RWPE1 (cell line): ENCODE data around the gene DMC1.
A peak's percentile ranks its signal among the peaks of the same experiment; 100 is the strongest.

Experiments
- CTCF ChIA-PET: fragments of 350-600 bp; sonication (Branson Sonifier 250); formaldehyde crosslinking; extraction: SDS; loops from one replicate; lab custom pipeline; 2021; lab: Yijun Ruan, JAX
- POLR2A ChIA-PET: fragments of 400-600 bp; formaldehyde crosslinking; extraction: SDS; loops from one replicate; lab custom pipeline; 2020; ENCODE audit warnings: antibody characterized with exemption; ENCODE audit not compliant: low non-redundant PET; lab: Yijun Ruan, JAX
- DNase-seq: peaks from one replicate; pipeline ENCODE4 v3.0.0; 2012; ENCODE audit warnings: low spot score
- H3K27ac ChIP-seq: fragments of 450-650 bp; 2 replicates; pipeline ENCODE4 v1.5.1; 2017
- CTCF ChIP-seq: fragments of 450-650 bp; conservative IDR thresholded peaks from 2 replicates; pipeline ENCODE4 v1.5.1; 2017; ENCODE audit warnings: low read depth, mild to moderate bottlenecking

The DMC1 gene

GRCh38 chr22:38569181-38569971, 607 bp downstream of the DMC1 start:
- ChIA-PET CTCF (no interaction called here), POLR2A (no interaction called here)
- peak overlapping the region; percentile 78 for H3K27ac ChIP-seq
- no peak for TF ChIP-seq CTCF
- DNase-seq: peak; percentile 5

DNA sequence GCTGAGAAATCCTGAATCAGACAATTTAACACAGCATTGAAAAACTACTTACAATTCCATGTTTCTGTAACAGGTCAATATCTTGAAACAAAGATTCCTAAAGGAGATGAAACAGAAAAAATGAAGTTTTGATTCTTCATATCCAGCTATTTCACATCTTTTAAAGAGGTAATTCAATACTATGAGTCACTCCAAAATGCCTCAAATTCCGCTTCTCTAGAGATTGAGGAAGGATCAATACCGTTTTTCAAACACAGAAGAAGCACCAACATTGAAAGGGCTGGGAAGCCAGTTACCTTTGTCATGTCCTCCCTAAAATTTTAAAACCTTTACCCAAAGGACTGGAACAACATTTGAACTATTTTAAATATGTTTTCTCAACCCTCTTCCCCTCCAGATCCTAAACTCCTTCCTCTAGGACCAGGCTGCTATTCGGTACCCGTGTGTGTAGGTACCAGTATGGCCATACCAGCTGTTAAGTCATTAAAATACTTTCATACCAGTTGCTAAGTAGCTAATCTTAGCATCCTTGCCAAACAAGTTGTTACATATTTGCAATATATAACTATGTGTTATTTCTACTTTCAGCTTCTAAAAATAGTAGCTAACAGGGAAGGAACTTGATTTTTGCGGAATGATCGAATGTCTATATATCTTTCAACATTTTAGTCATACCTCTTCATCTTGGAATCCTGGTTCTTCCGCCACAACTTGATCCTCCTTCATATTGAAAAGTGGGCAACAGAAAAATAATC, 2.3 kb downstream of the DMC1 start:
- ChIA-PET CTCF (no interaction called here), POLR2A (no interaction called here)
- no peak for DNase-seq
- no peak overlapping the region for H3K27ac ChIP-seq
- TF ChIP-seq CTCF: no peak

DNA sequence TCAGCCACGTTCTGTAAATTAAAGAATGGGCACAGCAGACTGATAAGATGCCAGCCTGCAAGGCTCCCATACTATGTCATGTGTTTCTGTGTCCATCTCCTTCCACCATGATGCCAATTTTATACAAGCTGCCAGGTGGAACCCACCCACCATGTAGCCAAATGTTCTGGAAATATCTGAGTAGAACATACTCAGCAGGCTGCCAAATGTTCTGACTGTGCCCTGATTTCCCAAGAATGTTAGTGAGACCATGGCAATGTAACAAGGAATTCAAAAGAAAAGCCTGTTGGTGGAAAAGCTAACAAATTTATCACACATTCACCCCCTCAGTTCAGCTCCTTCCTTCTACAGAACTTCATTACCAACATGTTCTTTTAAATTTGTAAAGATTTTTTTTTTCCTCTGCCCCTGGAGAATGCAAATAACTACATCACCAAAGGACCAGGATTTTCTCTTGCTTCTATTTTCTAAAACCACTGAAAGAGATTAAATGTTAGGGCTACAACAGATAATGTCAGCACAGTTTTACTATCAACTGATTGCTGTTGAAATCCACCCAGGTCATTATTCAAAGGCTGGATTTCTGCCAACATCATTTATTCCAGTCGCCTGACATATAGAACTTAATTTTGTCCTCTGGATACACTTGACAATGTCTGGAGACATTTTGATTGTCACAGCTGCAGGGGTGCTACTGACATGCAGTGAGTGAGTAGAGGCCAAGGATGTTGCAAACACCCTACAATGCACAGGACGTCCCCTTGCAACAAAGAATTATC, 3.1 kb downstream of the DMC1 start:
- CTCF ChIA-PET: no interaction called here
- no peak for DNase-seq
- no peak overlapping the region for H3K27ac ChIP-seq
- POLR2A ChIA-PET: no interaction called here
- no peak for TF ChIP-seq CTCF

- CTCF ChIA-PET: no interaction called here
- POLR2A ChIA-PET: no interaction called here
- no peak for TF ChIP-seq CTCF
Measured at GRCh38 chr22:38565441-38565840, 4.5 kb downstream of the DMC1 start.

GRCh38 chr22:38564669-38565068, 5.3 kb downstream of the DMC1 start:
- no peak for DNase-seq
- no peak for TF ChIP-seq CTCF
- no peak overlapping the region for H3K27ac ChIP-seq
- POLR2A ChIA-PET: no interaction called here
- CTCF ChIA-PET: interaction anchor here (0.6 kb wide), 1 partner anchor 297 kb away, joined by 3 read pairs; no protein-coding TSS in a partner anchor

More at GRCh38 chr22:38565441-38565840, 4.5 kb downstream of the DMC1 start:
- no peak overlapping the region for H3K27ac ChIP-seq
- DNase-seq: no peak

GRCh38 chr22:38554281-38554680, 15.7 kb downstream of the DMC1 start:
- TF ChIP-seq CTCF: no peak
- CTCF ChIA-PET: interaction anchor here (0.7 kb wide), 1 partner anchor 19 kb away, joined by 5 read pairs; no protein-coding TSS in a partner anchor
- no peak for DNase-seq

More at GRCh38 chr22:38554281-38554680, 15.7 kb downstream of the DMC1 start:
- H3K27ac ChIP-seq: no peak overlapping the region
- POLR2A ChIA-PET: interaction anchor here (0.6 kb wide), 3 partner anchors 34 to 503 kb away, joined by 3 to 10 read pairs (median 4); no protein-coding TSS in a partner anchor
